HS-27A (cell line): ENCODE results near the gene TELO2.

Experiments used
- DNase-seq: peaks from one replicate; pipeline ENCODE4 v3.0.0-alpha.2; 2012; ENCODE audit warnings: low read depth, missing footprints

The TELO2 gene

GRCh38 chr16:1537138-1537577 lies 44.0 kb downstream of the TELO2 start:
- no peak for DNase-seq

GRCh38 chr16:1537763-1538289 lies 44.7 kb downstream of the TELO2 start:
- no peak for DNase-seq

- DNase-seq, result no peak
Observed at GRCh38 chr16:1538804-1539520, 45.8 kb downstream of the TELO2 start.

GRCh38 chr16:1539720-1540555 lies 46.8 kb downstream of the TELO2 start:
- no peak for DNase-seq

GRCh38 chr16:1540556-1540855 lies 47.3 kb downstream of the TELO2 start:
- DNase-seq, result no peak

GRCh38 chr16:1541293-1542165 lies 48.4 kb downstream of the TELO2 start:
- DNase-seq, result no peak

GRCh38 chr16:1542166-1542500 lies 49.0 kb downstream of the TELO2 start:
- no peak for DNase-seq

- no peak for DNase-seq
Observed at GRCh38 chr16:1542533-1542932, 49.4 kb downstream of the TELO2 start.

- no peak for DNase-seq
Observed at GRCh38 chr16:1543085-1543896, 50.1 kb downstream of the TELO2 start.

GRCh38 chr16:1545044-1546040 lies 52.2 kb downstream of the TELO2 start:
- DNase-seq, result no peak

GRCh38 chr16:1546430-1546829 lies 53.3 kb downstream of the TELO2 start:
- DNase-seq, result no peak

- no peak for DNase-seq
Observed at GRCh38 chr16:1548233-1548632, 55.1 kb downstream of the TELO2 start.

- no peak for DNase-seq
Observed at GRCh38 chr16:1548727-1549126, 55.6 kb downstream of the TELO2 start.

GRCh38 chr16:1550069-1550468 lies 56.9 kb downstream of the TELO2 start:
- DNase-seq, result no peak

GRCh38 chr16:1550696-1551095 lies 57.5 kb downstream of the TELO2 start:
- DNase-seq, result no peak

GRCh38 chr16:1551166-1551565 lies 58.0 kb downstream of the TELO2 start:
- no peak for DNase-seq

GRCh38 chr16:1552129-1552528 lies 59.0 kb downstream of the TELO2 start:
- DNase-seq, result no peak

GRCh38 chr16:1553946-1554825 lies 61.0 kb downstream of the TELO2 start:
- DNase-seq, result no peak

GRCh38 chr16:1554826-1555445 lies 61.8 kb downstream of the TELO2 start:
- DNase-seq, result no peak
